GM23338 (cell line): ENCODE measurements around the gene SETSIP. TPM values are rescaled to one million over a fixed set of nuclear protein-coding genes. Genes with fewer than 3 reads are reported as not detected.

Experiments
- ATAC-seq: fragments of 200-7000 bp; cut with Tn5 transposase; 3 replicates; pipeline ENCODE4 v1.9.1; 2020
- DNase-seq: peaks from one replicate; pipeline ENCODE4 v3.0.0-alpha.2; 2015; ENCODE audit warnings: low spot score
- H2AFZ ChIP-seq: fragments of 200-600 bp; sonication (generic); 2 replicates; pipeline ENCODE4 v1.8.0; 2016; ENCODE audit warnings: antibody characterized with exemption, mild to moderate bottlenecking, moderate library complexity
- H3F3A ChIP-seq: fragments of 200-600 bp; sonication (generic); replicated peaks from 2 replicates; pipeline ENCODE4 v1.8.0; 2017; ENCODE audit warnings: antibody characterized with exemption, mixed run types, low read depth
- H3K27ac ChIP-seq: fragments of 200-600 bp; sonication (generic); 2 replicates; pipeline ENCODE4 v1.6.1; 2016; ENCODE audit warnings: low read depth
- H3K27me3 ChIP-seq: fragments of 200-600 bp; sonication (generic); 2 replicates; pipeline ENCODE4 v1.8.0; 2016; ENCODE audit warnings: mild to moderate bottlenecking, mixed run types, moderate library complexity; ENCODE audit not compliant: insufficient read depth
- H3K36me3 ChIP-seq: fragments of 200-600 bp; sonication (generic); 2 replicates; pipeline ENCODE4 v1.8.0; 2016; ENCODE audit warnings: mild to moderate bottlenecking; ENCODE audit not compliant: insufficient read depth
- H3K4me1 ChIP-seq: fragments of 200-600 bp; sonication (generic); 2 replicates; pipeline ENCODE4 v1.8.0; 2016; ENCODE audit warnings: mild to moderate bottlenecking, moderate library complexity; ENCODE audit not compliant: insufficient read depth
- H3K4me2 ChIP-seq: fragments of 200-600 bp; sonication (generic); 2 replicates; pipeline ENCODE4 v1.7.1; 2017; ENCODE audit warnings: mixed run types
- H3K4me3 ChIP-seq: fragments of 200-600 bp; sonication (generic); 2 replicates; pipeline ENCODE4 v1.6.1; 2016; ENCODE audit warnings: mixed run types
- H3K79me2 ChIP-seq: fragments of 200-600 bp; sonication (generic); replicated peaks from 2 replicates; pipeline ENCODE4 v1.8.0; 2017; ENCODE audit warnings: mild to moderate bottlenecking; ENCODE audit not compliant: insufficient read depth
- H3K9me2 ChIP-seq: fragments of 200-600 bp; sonication (generic); 2 replicates; pipeline ENCODE4 v1.8.0; 2017; ENCODE audit not compliant: insufficient read depth
- H4K20me1 ChIP-seq: fragments of 200-600 bp; sonication (generic); replicated peaks from 2 replicates; pipeline ENCODE4 v1.8.0; 2017; ENCODE audit warnings: mild to moderate bottlenecking; ENCODE audit not compliant: insufficient read depth
- H3K27ac Mint-ChIP-seq: 2 replicates; pipeline ENCODE4 v1.8.0; 2020; ENCODE audit warnings: inconsistent platforms, mild to moderate bottlenecking, moderate library complexity, mixed read lengths
- H3K27me3 Mint-ChIP-seq: 3 replicates; pipeline ENCODE4 v1.8.0; 2022; ENCODE audit warnings: low read depth, mild to moderate bottlenecking, moderate library complexity, mixed read lengths, inconsistent platforms; ENCODE audit not compliant: insufficient read depth, poor library complexity
- H3K36me3 Mint-ChIP-seq: 3 replicates; pipeline ENCODE4 v1.8.0; 2021; ENCODE audit warnings: low read depth, mild to moderate bottlenecking, inconsistent platforms, moderate library complexity, mixed read lengths
- H3K4me1 Mint-ChIP-seq: 3 replicates; pipeline ENCODE4 v1.8.0; 2020; ENCODE audit warnings: mild to moderate bottlenecking, inconsistent platforms, mixed read lengths
- H3K4me3 Mint-ChIP-seq: 3 replicates; pipeline ENCODE4 v1.8.0; 2021; ENCODE audit warnings: moderate library complexity, mild to moderate bottlenecking, inconsistent platforms, mixed read lengths
- H3K9me3 Mint-ChIP-seq: 3 replicates; pipeline ENCODE4 v1.8.0; 2020; ENCODE audit warnings: moderate library complexity, mild to moderate bottlenecking, inconsistent platforms, mixed read lengths
- EZH2phosphoT487 ChIP-seq: fragments of 200-600 bp; sonication (generic); IDR thresholded peaks from one replicate; pipeline ENCODE4 v1.8.1; 2018; ENCODE audit warnings: antibody characterized with exemption; ENCODE audit not compliant: unreplicated experiment
- JUNB ChIP-seq: IDR thresholded peaks from one replicate; pipeline ENCODE4 v1.6.1; 2016; ENCODE audit warnings: antibody characterized with exemption; ENCODE audit not compliant: unreplicated experiment
- NANOG ChIP-seq: IDR thresholded peaks from 2 replicates; pipeline ENCODE4 v1.6.1; 2016; ENCODE audit warnings: antibody characterized with exemption, borderline replicate concordance
- STAT1 ChIP-seq: IDR thresholded peaks from one replicate; pipeline ENCODE4 v1.6.1; 2016; ENCODE audit warnings: antibody characterized with exemption; ENCODE audit not compliant: unreplicated experiment
- ZNF331 ChIP-seq: fragments of 250-450 bp; sonication (Bioruptor Pico); IDR thresholded peaks from 2 replicates; pipeline ENCODE4 v1.5.0; 2020; ENCODE audit warnings: low read depth, mild to moderate bottlenecking, moderate library complexity
- polyA plus RNA-seq: library from polyadenylated mRNA; unstranded; fragments of >200 nt; fragmentation: Nextera tagmentation; extraction: Ambion mirVana; gene quantifications from 2 replicates; pipeline ENCODE4 v1.2.1, GENCODE V29; 2016
- total RNA-seq: library from RNA; depleted of rRNA; stranded (reverse); fragments of >200 nt; shearing (Covaris generic); gene quantifications from 2 replicates; pipeline ENCODE4 v1.2.3, GENCODE V29; 2014
- TF ChIP-seq, protein P1 (sequence below), 2 experiments: fragments of 200-600 bp in 1 of 2; sonication (generic) in 1 of 2; conservative IDR thresholded peaks; 2 replicates each; pipeline versions ENCODE4 v1.5.1 to v1.6.1; 2016 to 2017; ENCODE audit warnings: antibody characterized with exemption in 2 of 2, low read depth in 2 of 2, mild to moderate bottlenecking in 2 of 2, moderate library complexity in 1 of 2
- TF ChIP-seq, protein P2 (sequence below): fragments of 250-450 bp; sonication (Bioruptor Pico); IDR thresholded peaks from 2 replicates; pipeline ENCODE4 v1.5.0; 2020; ENCODE audit warnings: mild to moderate bottlenecking, moderate library complexity
- TF ChIP-seq, protein P3 (sequence below): IDR thresholded peaks from one replicate; pipeline ENCODE4 v1.6.1; 2018; ENCODE audit warnings: antibody characterized with exemption; ENCODE audit not compliant: unreplicated experiment

SETSIP gene
- total and polyA plus RNA-seq, 2 experiments from 2014 or later = 0.92 to 0.94 TPM

DNA sequence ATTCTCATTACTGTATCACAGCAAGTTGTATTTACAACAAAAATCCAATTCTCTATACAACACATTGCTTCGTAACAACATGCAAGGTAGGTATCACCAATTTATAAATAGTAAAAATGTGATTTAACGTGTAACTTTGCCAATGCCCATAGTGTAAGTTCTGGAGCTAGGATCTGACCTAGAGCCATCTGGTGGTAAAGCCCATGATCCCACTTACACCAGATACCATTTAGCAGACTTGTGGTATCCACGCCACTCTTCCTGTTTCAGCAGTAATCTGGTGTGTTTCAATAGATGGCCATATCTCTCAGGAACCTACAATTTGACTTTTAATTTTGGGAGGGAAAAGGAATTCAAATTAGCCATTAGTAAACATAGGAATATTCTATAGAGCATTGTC lies 10.2 kb downstream of the SETSIP start:
- Mint-ChIP-seq H3K27ac (no peak overlapping the region), H3K27me3 (peaks cover 2% of the 10 kb centered on the region), H3K4me1 (no peaks in the 10 kb centered on the region), H3K4me3 (no peak overlapping the region), H3K36me3 (no peaks in the 10 kb centered on the region), H3K9me3 (no peaks in the 10 kb centered on the region)
- H3K36me3 ChIP-seq = no peaks in the 10 kb centered on the region
- no peak overlapping the region for H3K4me2 ChIP-seq
- H3K9me2 ChIP-seq = no peaks in the 10 kb centered on the region
- H4K20me1 ChIP-seq = no peaks in the 10 kb centered on the region
- H3K4me1 ChIP-seq = no peaks in the 10 kb centered on the region
- TF ChIP-seq ZNF331 (CRISPR knock-in tag) = no peak
- TF ChIP-seq, protein P1, sequence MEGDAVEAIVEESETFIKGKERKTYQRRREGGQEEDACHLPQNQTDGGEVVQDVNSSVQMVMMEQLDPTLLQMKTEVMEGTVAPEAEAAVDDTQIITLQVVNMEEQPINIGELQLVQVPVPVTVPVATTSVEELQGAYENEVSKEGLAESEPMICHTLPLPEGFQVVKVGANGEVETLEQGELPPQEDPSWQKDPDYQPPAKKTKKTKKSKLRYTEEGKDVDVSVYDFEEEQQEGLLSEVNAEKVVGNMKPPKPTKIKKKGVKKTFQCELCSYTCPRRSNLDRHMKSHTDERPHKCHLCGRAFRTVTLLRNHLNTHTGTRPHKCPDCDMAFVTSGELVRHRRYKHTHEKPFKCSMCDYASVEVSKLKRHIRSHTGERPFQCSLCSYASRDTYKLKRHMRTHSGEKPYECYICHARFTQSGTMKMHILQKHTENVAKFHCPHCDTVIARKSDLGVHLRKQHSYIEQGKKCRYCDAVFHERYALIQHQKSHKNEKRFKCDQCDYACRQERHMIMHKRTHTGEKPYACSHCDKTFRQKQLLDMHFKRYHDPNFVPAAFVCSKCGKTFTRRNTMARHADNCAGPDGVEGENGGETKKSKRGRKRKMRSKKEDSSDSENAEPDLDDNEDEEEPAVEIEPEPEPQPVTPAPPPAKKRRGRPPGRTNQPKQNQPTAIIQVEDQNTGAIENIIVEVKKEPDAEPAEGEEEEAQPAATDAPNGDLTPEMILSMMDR (conservative IDR thresholded peaks at IDR 0.05; ENCODE audit: low read depth in 2 of 2) = peak; percentile 17 to 51; a peak in 2 of 4 replicates
- no peaks in the 10 kb centered on the region for H3F3A ChIP-seq
- H3K27me3 ChIP-seq = no peaks in the 10 kb centered on the region
- H3K27ac ChIP-seq = no peak overlapping the region
- H3K79me2 ChIP-seq = no peaks in the 10 kb centered on the region
- peak; percentile 32 for DNase-seq
- H3K4me3 ChIP-seq = no peak overlapping the region
- no peak overlapping the region for H2AFZ ChIP-seq
- ATAC-seq = peak; percentile 70

DNA sequence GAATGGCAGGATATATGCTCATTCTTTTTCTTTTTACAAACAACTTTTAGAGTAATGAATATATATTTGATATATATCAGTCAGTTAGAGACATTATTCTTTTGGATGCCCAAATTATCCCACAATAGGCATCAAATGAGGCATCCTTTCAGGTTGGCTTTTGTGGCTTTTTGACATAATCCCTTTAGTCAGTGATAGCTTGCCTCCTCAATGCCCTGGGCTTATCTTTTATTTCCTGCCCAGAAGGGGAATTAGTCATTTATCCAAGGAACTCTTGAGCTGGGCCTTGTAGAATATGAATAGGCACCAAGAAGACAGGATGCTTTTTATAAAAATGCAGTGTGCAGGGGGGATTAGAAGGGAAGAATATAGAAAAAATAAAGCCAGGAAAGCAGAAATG lies 23.3 kb downstream of the SETSIP start:
- H3K4me2 ChIP-seq = no peak overlapping the region
- H3K27ac ChIP-seq = no peak overlapping the region
- no peaks in the 10 kb centered on the region for H4K20me1 ChIP-seq
- no peaks in the 10 kb centered on the region for H3F3A ChIP-seq
- Mint-ChIP-seq H3K36me3 (no peaks in the 10 kb centered on the region), H3K4me1 (no peaks in the 10 kb centered on the region), H3K27ac (no peak overlapping the region), H3K4me3 (no peak overlapping the region), H3K9me3 (no peaks in the 10 kb centered on the region), H3K27me3 (peaks cover 1% of the 10 kb centered on the region)
- no peaks in the 10 kb centered on the region for H3K27me3 ChIP-seq
- no peak overlapping the region for H2AFZ ChIP-seq
- no peaks in the 10 kb centered on the region for H3K36me3 ChIP-seq
- ATAC-seq (no peak), DNase-seq (no peak)
- H3K4me3 ChIP-seq = no peak overlapping the region
- H3K4me1 ChIP-seq = no peaks in the 10 kb centered on the region
- H3K79me2 ChIP-seq = no peaks in the 10 kb centered on the region
- no peaks in the 10 kb centered on the region for H3K9me2 ChIP-seq
- TF ChIP-seq ZNF331 (CRISPR knock-in tag) = no peak
- TF ChIP-seq, protein P1 (conservative IDR thresholded peaks at IDR 0.05; ENCODE audit: low read depth in 2 of 2) = no peak
- TF ChIP-seq JUNB = no peak
- no peak for TF ChIP-seq EZH2phosphoT487
- no peak for TF ChIP-seq STAT1
- TF ChIP-seq NANOG = no peak
- TF ChIP-seq, protein P2, sequence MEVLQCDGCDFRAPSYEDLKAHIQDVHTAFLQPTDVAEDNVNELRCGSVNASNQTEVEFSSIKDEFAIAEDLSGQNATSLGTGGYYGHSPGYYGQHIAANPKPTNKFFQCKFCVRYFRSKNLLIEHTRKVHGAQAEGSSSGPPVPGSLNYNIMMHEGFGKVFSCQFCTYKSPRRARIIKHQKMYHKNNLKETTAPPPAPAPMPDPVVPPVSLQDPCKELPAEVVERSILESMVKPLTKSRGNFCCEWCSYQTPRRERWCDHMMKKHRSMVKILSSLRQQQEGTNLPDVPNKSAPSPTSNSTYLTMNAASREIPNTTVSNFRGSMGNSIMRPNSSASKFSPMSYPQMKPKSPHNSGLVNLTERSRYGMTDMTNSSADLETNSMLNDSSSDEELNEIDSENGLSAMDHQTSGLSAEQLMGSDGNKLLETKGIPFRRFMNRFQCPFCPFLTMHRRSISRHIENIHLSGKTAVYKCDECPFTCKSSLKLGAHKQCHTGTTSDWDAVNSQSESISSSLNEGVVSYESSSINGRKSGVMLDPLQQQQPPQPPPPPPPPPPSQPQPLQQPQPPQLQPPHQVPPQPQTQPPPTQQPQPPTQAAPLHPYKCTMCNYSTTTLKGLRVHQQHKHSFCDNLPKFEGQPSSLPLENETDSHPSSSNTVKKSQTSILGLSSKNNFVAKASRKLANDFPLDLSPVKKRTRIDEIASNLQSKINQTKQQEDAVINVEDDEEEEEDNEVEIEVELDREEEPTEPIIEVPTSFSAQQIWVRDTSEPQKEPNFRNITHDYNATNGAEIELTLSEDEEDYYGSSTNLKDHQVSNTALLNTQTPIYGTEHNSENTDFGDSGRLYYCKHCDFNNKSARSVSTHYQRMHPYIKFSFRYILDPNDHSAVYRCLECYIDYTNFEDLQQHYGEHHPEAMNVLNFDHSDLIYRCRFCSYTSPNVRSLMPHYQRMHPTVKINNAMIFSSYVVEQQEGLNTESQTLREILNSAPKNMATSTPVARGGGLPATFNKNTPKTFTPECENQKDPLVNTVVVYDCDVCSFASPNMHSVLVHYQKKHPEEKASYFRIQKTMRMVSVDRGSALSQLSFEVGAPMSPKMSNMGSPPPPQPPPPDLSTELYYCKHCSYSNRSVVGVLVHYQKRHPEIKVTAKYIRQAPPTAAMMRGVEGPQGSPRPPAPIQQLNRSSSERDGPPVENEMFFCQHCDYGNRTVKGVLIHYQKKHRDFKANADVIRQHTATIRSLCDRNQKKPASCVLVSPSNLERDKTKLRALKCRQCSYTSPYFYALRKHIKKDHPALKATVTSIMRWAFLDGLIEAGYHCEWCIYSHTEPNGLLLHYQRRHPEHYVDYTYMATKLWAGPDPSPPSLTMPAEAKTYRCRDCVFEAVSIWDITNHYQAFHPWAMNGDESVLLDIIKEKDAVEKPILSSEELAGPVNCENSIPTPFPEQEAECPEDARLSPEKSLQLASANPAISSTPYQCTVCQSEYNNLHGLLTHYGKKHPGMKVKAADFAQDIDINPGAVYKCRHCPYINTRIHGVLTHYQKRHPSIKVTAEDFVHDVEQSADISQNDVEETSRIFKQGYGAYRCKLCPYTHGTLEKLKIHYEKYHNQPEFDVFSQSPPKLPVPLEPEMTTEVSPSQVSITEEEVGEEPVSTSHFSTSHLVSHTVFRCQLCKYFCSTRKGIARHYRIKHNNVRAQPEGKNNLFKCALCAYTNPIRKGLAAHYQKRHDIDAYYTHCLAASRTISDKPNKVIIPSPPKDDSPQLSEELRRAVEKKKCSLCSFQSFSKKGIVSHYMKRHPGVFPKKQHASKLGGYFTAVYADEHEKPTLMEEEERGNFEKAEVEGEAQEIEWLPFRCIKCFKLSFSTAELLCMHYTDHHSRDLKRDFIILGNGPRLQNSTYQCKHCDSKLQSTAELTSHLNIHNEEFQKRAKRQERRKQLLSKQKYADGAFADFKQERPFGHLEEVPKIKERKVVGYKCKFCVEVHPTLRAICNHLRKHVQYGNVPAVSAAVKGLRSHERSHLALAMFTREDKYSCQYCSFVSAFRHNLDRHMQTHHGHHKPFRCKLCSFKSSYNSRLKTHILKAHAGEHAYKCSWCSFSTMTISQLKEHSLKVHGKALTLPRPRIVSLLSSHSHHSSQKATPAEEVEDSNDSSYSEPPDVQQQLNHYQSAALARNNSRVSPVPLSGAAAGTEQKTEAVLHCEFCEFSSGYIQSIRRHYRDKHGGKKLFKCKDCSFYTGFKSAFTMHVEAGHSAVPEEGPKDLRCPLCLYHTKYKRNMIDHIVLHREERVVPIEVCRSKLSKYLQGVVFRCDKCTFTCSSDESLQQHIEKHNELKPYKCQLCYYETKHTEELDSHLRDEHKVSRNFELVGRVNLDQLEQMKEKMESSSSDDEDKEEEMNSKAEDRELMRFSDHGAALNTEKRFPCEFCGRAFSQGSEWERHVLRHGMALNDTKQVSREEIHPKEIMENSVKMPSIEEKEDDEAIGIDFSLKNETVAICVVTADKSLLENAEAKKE (CRISPR knock-in tag) = no peak
- TF ChIP-seq, protein P3, sequence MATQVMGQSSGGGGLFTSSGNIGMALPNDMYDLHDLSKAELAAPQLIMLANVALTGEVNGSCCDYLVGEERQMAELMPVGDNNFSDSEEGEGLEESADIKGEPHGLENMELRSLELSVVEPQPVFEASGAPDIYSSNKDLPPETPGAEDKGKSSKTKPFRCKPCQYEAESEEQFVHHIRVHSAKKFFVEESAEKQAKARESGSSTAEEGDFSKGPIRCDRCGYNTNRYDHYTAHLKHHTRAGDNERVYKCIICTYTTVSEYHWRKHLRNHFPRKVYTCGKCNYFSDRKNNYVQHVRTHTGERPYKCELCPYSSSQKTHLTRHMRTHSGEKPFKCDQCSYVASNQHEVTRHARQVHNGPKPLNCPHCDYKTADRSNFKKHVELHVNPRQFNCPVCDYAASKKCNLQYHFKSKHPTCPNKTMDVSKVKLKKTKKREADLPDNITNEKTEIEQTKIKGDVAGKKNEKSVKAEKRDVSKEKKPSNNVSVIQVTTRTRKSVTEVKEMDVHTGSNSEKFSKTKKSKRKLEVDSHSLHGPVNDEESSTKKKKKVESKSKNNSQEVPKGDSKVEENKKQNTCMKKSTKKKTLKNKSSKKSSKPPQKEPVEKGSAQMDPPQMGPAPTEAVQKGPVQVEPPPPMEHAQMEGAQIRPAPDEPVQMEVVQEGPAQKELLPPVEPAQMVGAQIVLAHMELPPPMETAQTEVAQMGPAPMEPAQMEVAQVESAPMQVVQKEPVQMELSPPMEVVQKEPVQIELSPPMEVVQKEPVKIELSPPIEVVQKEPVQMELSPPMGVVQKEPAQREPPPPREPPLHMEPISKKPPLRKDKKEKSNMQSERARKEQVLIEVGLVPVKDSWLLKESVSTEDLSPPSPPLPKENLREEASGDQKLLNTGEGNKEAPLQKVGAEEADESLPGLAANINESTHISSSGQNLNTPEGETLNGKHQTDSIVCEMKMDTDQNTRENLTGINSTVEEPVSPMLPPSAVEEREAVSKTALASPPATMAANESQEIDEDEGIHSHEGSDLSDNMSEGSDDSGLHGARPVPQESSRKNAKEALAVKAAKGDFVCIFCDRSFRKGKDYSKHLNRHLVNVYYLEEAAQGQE = no peak
